Heart left ventricle (tissue), 16 donors: Measurements from ENCODE around the gene NISCH. TPM values are rescaled to one million over a fixed set of nuclear protein-coding genes. Genes with fewer than 3 reads are reported as not detected.
A peak's percentile ranks its signal among the peaks of the same experiment; 100 is the strongest.
"Not testable (repeated sequence)": the region's sequence is repeated elsewhere in the genome, so short reads cannot be mapped to it uniquely, and the experiment has no call there.

ENCODE experiments used
- ATAC-seq, 4 donors: fragments of 200-7000 bp; cut with Tn5 transposase; one replicate each; pipeline ENCODE4 v1.9.1; 2020 to 2022; ENCODE audit warnings: moderate library complexity in 4 of 4, mild to moderate bottlenecking in 3 of 4, moderate number of reproducible peaks in 1 of 4
- DNase-seq, 5 donors: peaks; one replicate each; pipeline ENCODE4 v3.0.0-alpha.2; 2020
- H3K27ac ChIP-seq, 12 donors: fragments of 200-600 bp; sonication (generic) in 4 of 12; one replicate each; pipeline versions ENCODE4 v1.5.0 to v1.8.0; 2016 to 2022; ENCODE audit warnings: mild to moderate bottlenecking in 2 of 12
- H3K27me3 ChIP-seq, 9 donors: fragments of 200-600 bp; sonication (generic) in 2 of 9; one replicate each; pipeline versions ENCODE4 v1.5.1 to v1.8.0; 2016 to 2022; ENCODE audit warnings: mild to moderate bottlenecking in 3 of 9
- H3K36me3 ChIP-seq, 9 donors: fragments of 200-600 bp; sonication (generic) in 2 of 9; one replicate each; pipeline versions ENCODE4 v1.5.0 to v1.8.0; 2018 to 2022; ENCODE audit warnings: mild to moderate bottlenecking in 2 of 9
- H3K4me1 ChIP-seq, 12 donors: fragments of 200-600 bp; sonication (generic) in 4 of 12; one replicate each; pipeline versions ENCODE4 v1.5.0 to v1.8.0; 2016 to 2022; ENCODE audit warnings: mild to moderate bottlenecking in 3 of 12
- H3K4me3 ChIP-seq, 12 donors: fragments of 200-600 bp; sonication (generic) in 4 of 12; one replicate each; pipeline versions ENCODE4 v1.5.0 to v1.8.0; 2017 to 2022; ENCODE audit warnings: mild to moderate bottlenecking in 9 of 12, moderate library complexity in 4 of 12
- H3K9me3 ChIP-seq, 12 donors: fragments of 200-600 bp; sonication (generic) in 4 of 12; one replicate each; pipeline versions ENCODE4 v1.5.0 to v1.8.0; 2016 to 2022; ENCODE audit warnings: mild to moderate bottlenecking in 1 of 12
- CTCF ChIP-seq, 12 donors: fragments of 200-600 bp; sonication (generic) in 4 of 12; IDR thresholded peaks; one replicate each; pipeline versions ENCODE4 v1.5.0 to v1.8.0; 2018 to 2022; ENCODE audit warnings: antibody characterized with exemption in 12 of 12, mild to moderate bottlenecking in 5 of 12
- POLR2A ChIP-seq, 2 donors: fragments of 450-650 bp; IDR thresholded peaks; one replicate each; pipeline ENCODE4 v1.6.1; 2017; ENCODE audit warnings: antibody characterized with exemption in 2 of 2, mild to moderate bottlenecking in 2 of 2, moderate library complexity in 2 of 2
- WGBS, 4 donors: extraction: QIAGEN DNeasy Blood & Tissue Kit in 2 of 4; methylation state at CpG; one replicate each; pipeline versions ENCODE4 v1.1.5 to v1.1.7; 2013 to 2018; 5-methylcytosine and 5-hydroxymethylcytosine counted together
- intact Hi-C, 10 donors: fragments of 100-400 bp; cut with DNase I; formaldehyde crosslinking; loops; one replicate each; pipeline versions ENCODE4 v1.11.1 to v1.14.2; 2022
- polyA plus RNA-seq, 2 donors: library from polyadenylated mRNA; stranded (reverse); fragments of 200-250 nt; gene quantifications; one replicate each; pipeline ENCODE4 v1.2.3, GENCODE V29; 2013
- total RNA-seq, 9 donors: library from RNA; depleted of rRNA in 2 of 9; stranded (reverse); fragments of >200 nt in 2 of 9; fragmentation: NEBNext Ultra II Directional in 3 of 9; extraction: Animal tissue kit (Norgen Biotek cat#: 25700) in 3 of 9; gene quantifications; one replicate each; pipeline versions ENCODE4 v1.1.0 to v1.2.4, GENCODE V29; 2016 to 2023
- donor health status: ischemic (EF 13 %, LVEDD 7.1; RV severe dilation, severe dysfunction).
- donor health status: healthy with polysubstance abuse.
- donor health status: DM: no; HTN: yes; CAD: no.
- donor health status: DM: no; HTN: no; CAD: no.
- donor health status: ischemic (EF 25% LVEDD 6.9; RV normal size, moderate dysfunction).
- donor health status: ischemic (EF 25% LVEDD 5.7; RV mildly dilated, moderate dysfunction).
- donor health status: healthy.
- donor health status: DM: yes; HTN: yes; CAD: no.
- donor health status: ischemic (EF 35%, LVEDD 5.7; RV mildly dilated, moderate dysfunction).
- donor health status: nonischemic (EF 11% LVEDD 7.7; RV severe dilation, severe dysfunction).
- donor health status: DM: yes; HTN: yes; CAD: no.
- donor health status: PGD.
- donor health status: ischemic (EF 29% LVEDD 5.4; RV normal size, mild dysfunction).
- donor health status: nonischemic (EF 23%, LVEDD 6.1; RV moderate dilation, normal function).

NISCH gene
- total and polyA plus RNA-seq, 11 donors, result 28.8 to 56.2 (median 42.0) TPM

DNA sequence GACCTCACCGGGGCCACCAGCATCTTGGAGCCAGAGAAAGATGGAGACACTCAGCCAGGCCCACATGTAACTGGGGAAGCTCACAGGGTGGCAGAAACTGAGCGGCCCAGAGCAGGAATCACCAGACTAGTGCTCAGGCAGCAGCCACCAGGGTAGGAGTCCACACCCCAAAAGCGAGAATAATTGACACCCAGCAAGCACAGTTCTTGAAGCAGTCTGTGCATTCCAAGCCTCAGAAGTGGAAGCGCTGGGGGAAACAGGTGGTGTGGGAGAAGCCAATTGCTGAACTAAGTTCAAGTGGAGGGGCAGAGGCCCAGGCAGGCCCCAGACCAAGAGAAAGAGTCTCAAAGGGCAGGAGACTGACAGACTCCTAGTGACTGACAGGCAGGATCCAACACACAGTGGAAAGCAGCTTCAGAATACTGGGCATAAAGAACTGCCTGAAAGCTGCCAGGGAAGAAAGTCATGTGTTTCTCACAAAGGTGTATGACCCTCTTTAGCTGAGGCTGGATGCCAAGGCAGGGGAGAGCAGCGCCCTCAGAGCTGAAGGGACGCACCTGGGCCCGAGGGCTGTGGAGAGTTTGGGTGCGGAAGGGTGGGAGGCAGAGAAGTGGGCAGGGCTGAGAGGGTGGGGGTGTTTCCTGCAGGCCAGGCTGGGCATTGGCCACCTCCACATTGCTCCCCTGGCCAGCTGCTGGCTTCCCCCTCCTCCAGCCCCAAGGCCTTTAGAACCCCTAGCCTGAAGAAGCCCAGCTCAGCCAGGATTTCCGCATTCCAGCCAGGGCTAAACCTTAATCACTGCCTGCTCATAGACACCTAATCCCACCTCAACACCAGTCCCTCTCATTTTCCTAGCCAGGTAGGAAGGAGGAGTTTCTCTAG, 70.5 kb downstream of the NISCH start:
- peak in 3 of 5 donors; percentile 22 to 57 (median 30) for DNase-seq
- Histone ChIP-seq H3K9me3 (no peaks in the 10 kb centered on the region), H3K4me1 (peaks cover 9 to 63% (median 46%) of the 10 kb centered on the region in 12 donors), H3K36me3 (peaks cover 0 to 76% (median 19%) of the 10 kb centered on the region in 9 donors), H3K27me3 (no peaks in the 10 kb centered on the region), H3K27ac (peak overlapping the region; percentile 58 to 91 (median 79)), H3K4me3 (no peak overlapping the region)
- TF ChIP-seq CTCF (IDR thresholded peaks at IDR 0.05), result no peak
- 62 to 80% (median 74%) methylated on average over 6 to 9 of the region's 9 CpGs for WGBS, 4 donors
- intact Hi-C loops, result loop anchor here in 3 of 10 donors (5.0 kb wide), 3 partner anchors 34 to 44 kb away; no protein-coding TSS in a partner anchor
- no peak for ATAC-seq

GRCh38 chr3:52526671-52527038, 71.3 kb downstream of the NISCH start:
- not testable (repeated sequence) for H3K4me3 ChIP-seq, DNase-seq, ATAC-seq, H3K9me3 ChIP-seq, H3K27me3 ChIP-seq
- peaks cover 9 to 70% (median 52%) of the 10 kb centered on the region in 12 donors for H3K4me1 ChIP-seq
- WGBS, 4 donors, result 94 to 97% (median 95%) methylated on average over 5 of the region's 5 CpGs
- peaks cover 0 to 68% (median 19%) of the 10 kb centered on the region in 9 donors for H3K36me3 ChIP-seq
- H3K27ac ChIP-seq, result peak overlapping the region in 7 of 12 donors; percentile 21 to 91 (median 76)
- intact Hi-C loops, result loop anchor here in 3 of 10 donors (5.0 kb wide), 3 partner anchors 34 to 44 kb away; no protein-coding TSS in a partner anchor

DNA sequence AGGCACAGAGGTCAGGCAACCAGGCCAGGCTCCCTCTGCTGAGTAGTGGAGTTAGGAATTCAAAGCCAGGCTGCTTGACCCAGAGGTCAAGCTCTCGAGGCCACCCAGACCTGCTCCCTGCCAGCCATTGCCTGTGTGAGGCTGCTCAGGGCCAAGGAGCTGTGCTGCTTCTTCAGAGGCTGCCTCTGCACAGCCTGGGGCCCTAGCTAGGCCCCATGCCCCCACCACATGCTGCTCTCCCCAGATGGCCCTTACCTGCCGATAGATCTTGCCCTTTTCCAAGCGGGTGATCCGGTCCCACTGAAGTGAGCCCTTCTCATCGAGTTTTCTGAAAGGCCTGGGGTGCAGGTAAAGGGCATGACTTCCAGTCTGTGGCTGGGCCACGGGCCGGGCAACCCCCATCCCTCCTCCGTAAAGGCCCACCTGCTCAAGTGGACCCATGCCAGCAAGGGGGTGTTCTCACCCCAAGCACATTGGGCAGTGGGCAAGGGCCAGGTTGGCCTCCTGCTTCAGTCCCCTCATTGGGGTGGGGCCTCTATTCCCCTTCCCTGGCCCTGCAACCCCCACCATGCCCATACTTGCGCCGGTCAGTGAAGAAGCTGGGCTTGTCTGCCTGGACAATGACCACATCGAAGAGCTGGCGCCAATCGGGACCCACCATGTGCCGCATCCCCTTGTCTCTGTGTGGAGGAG, 71.8 kb downstream of the NISCH start:
- H3K27ac ChIP-seq, result peak overlapping the region in 7 of 12 donors; percentile 6 to 91 (median 30)
- no peaks in the 10 kb centered on the region for H3K27me3 ChIP-seq
- peaks cover 9 to 76% (median 57%) of the 10 kb centered on the region in 12 donors for H3K4me1 ChIP-seq
- H3K4me3 ChIP-seq, result no peak overlapping the region
- peak in 3 of 5 donors; percentile 25 to 49 (median 31) for DNase-seq
- no peak for ATAC-seq
- H3K36me3 ChIP-seq, result peaks cover 0 to 63% (median 19%) of the 10 kb centered on the region in 9 donors
- intact Hi-C loops, result loop anchor here in 3 of 10 donors (5.0 kb wide), 3 partner anchors 35 to 45 kb away; no protein-coding TSS in a partner anchor
- H3K9me3 ChIP-seq, result no peaks in the 10 kb centered on the region
- TF ChIP-seq POLR2A (IDR thresholded peaks at IDR 0.05), result no peak
- no peak for TF ChIP-seq CTCF (IDR thresholded peaks at IDR 0.05)
- 93 to 96% (median 95%) methylated on average over 14 of the region's 14 CpGs for WGBS, 4 donors

DNA sequence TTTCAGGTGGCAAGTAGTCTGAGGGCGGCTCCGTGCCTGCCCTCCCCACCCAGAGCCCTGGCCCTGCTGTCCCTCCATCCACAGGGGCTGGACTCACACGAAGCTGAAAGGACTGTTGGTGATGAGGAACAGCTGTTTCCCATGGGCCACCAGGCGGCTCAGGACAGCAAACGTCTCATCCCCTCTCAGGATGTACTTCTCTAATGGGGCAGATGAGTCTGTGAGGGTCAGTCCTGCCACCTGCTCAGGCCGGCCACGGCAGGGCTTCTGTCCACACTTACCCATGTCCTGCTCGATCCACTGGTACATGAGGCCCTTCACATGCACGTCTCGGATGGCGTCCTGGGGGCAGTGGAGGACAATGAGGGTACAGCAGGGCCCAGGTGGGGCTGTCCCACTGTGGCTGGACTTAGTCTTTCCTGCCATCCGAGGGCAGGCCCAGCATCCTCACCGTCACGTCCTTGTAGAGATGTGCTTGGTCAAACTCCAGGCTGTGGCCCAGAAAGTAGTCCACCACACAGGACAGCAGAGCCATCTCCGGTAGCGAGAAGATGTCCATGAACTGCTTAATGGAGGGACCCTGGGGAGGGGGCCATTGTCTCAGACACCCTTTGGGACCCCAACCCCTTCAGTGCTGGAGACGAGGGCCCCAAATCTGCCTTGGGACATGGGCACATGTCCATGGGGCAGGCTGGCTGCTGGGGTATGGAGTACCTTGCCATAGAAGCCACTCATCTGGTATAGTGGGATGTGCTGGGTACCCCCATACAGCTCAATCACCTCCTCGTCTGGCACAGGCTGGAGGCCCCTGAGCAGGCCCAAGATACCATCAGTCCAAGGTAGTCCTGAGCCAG, 72.6 kb downstream of the NISCH start:
- ATAC-seq (no peak), DNase-seq (peak in 4 of 5 donors; percentile 7 to 61 (median 23))
- Histone ChIP-seq H3K4me1 (peaks cover 9 to 83% (median 65%) of the 10 kb centered on the region in 12 donors), H3K36me3 (peaks cover 0 to 55% (median 19%) of the 10 kb centered on the region in 9 donors), H3K27ac (peak overlapping the region in 4 of 12 donors; percentile 9 to 91 (median 84)), H3K9me3 (no peaks in the 10 kb centered on the region), H3K27me3 (no peaks in the 10 kb centered on the region), H3K4me3 (no peak overlapping the region)
- TF ChIP-seq CTCF (IDR thresholded peaks at IDR 0.05), result no peak
- TF ChIP-seq POLR2A (IDR thresholded peaks at IDR 0.05), result no peak
- intact Hi-C loops, result loop anchor here in 3 of 10 donors (5.0 kb wide), 3 partner anchors 36 to 46 kb away; no protein-coding TSS in a partner anchor
- 84 to 98% (median 88%) methylated on average over 15 to 18 of the region's 18 CpGs for WGBS, 4 donors
